ES-I3 (cell line): Measurements from ENCODE around the gene HNRNPLL.

Experiments used
- H3K36me3 ChIP-seq: 2 replicates; pipeline ENCODE4 v1.6.1; 2013; ENCODE audit warnings: mild to moderate bottlenecking, low read length, control low read depth, moderate library complexity; ENCODE audit not compliant: insufficient read depth
- H3K4me1 ChIP-seq: 2 replicates; pipeline ENCODE4 v1.6.1; 2013; ENCODE audit warnings: mild to moderate bottlenecking, control low read depth, low read length; ENCODE audit not compliant: insufficient read depth
- H3K9ac ChIP-seq: 2 replicates; pipeline ENCODE4 v1.6.1; 2013; ENCODE audit warnings: low read depth, mild to moderate bottlenecking, low read length, moderate library complexity
- H3K9me3 ChIP-seq: 2 replicates; pipeline ENCODE4 v1.6.1; 2013; ENCODE audit warnings: mild to moderate bottlenecking, low read length, moderate library complexity; ENCODE audit not compliant: control insufficient read depth, insufficient read depth

The HNRNPLL gene

DNA sequence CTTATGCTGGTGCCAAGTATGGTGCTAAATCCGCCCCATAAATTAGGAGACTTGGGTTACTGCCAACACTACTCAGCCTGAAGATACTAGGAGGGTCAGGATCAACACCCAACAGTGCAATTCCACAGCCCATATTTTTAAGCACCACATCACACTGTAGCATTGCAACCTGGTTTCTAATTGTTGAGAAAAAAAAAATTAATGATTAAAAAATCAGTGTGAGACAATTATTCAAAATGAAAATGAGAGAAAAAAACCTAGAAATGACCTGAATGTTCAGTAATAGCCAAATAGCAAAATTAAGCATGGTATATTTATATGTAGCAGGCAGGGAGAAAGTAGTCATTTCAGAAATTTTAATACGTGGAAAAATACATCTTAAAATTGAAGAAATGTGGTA is 29.2 kb upstream of the HNRNPLL start:
- Histone ChIP-seq H3K9me3 (no peaks in the 10 kb centered on the region), H3K9ac (no peak overlapping the region), H3K4me1 (no peaks in the 10 kb centered on the region), H3K36me3 (no peaks in the 10 kb centered on the region)

- peaks cover 5% of the 10 kb centered on the region; the same call in 1 of the 2 replicates for H3K4me1 ChIP-seq
- H3K9ac ChIP-seq = no peak overlapping the region
- no peaks in the 10 kb centered on the region for H3K9me3 ChIP-seq
- H3K36me3 ChIP-seq = no peaks in the 10 kb centered on the region
Measured at GRCh38 chr2:38629684-38630083, 27.0 kb upstream of the HNRNPLL start.

DNA sequence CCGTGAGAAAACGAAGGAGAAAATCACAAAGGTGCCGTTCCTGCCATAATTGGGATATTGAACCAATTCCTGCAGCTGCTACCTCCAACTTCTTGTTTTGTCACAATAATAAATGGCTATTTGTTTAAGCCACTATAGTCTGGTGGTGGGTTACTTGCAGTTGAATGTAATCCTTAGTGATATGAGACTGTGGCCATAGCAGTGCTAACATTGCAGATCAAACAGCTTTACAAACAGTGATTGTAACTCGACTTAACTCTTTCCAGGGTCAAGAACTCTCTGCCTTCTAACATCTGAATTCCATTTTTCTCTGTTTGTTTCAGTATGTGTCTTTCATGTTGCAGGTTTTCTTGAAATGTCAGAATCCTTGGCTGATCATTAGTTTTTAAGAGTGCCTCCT is 24.7 kb upstream of the HNRNPLL start:
- Histone ChIP-seq H3K36me3 (no peaks in the 10 kb centered on the region), H3K9ac (no peak overlapping the region), H3K9me3 (no peaks in the 10 kb centered on the region), H3K4me1 (peaks cover 6% of the 10 kb centered on the region; the same call in 1 of the 2 replicates)

- Histone ChIP-seq H3K9me3 (no peaks in the 10 kb centered on the region), H3K4me1 (peaks cover 6% of the 10 kb centered on the region; the same call in 1 of the 2 replicates), H3K9ac (no peak overlapping the region), H3K36me3 (no peaks in the 10 kb centered on the region)
Measured at GRCh38 chr2:38626326-38627035, 23.8 kb upstream of the HNRNPLL start.

GRCh38 chr2:38622210-38622609 is 19.5 kb upstream of the HNRNPLL start:
- Histone ChIP-seq H3K36me3 (no peaks in the 10 kb centered on the region), H3K4me1 (peaks cover 6% of the 10 kb centered on the region; the same call in 1 of the 2 replicates), H3K9me3 (no peaks in the 10 kb centered on the region), H3K9ac (no peak overlapping the region)

- peaks cover 6% of the 10 kb centered on the region; the same call in 1 of the 2 replicates for H3K4me1 ChIP-seq
- no peaks in the 10 kb centered on the region for H3K36me3 ChIP-seq
- no peak overlapping the region for H3K9ac ChIP-seq
- no peaks in the 10 kb centered on the region for H3K9me3 ChIP-seq
Measured at GRCh38 chr2:38621018-38621417, 18.3 kb upstream of the HNRNPLL start.

GRCh38 chr2:38620282-38620977 is 17.7 kb upstream of the HNRNPLL start:
- peaks cover 6% of the 10 kb centered on the region; the same call in 1 of the 2 replicates for H3K4me1 ChIP-seq
- no peaks in the 10 kb centered on the region for H3K9me3 ChIP-seq
- no peaks in the 10 kb centered on the region for H3K36me3 ChIP-seq
- no peak overlapping the region for H3K9ac ChIP-seq

- Histone ChIP-seq H3K9ac (no peak overlapping the region), H3K9me3 (no peaks in the 10 kb centered on the region), H3K4me1 (0 out of 2 replicates have a peak, but pooled peaks cover under 1% of the 10 kb centered on the region), H3K36me3 (no peaks in the 10 kb centered on the region)
Measured at GRCh38 chr2:38619458-38620164, 16.9 kb upstream of the HNRNPLL start.

- Histone ChIP-seq H3K9me3 (no peaks in the 10 kb centered on the region), H3K36me3 (no peaks in the 10 kb centered on the region), H3K9ac (no peak overlapping the region), H3K4me1 (peaks cover 5% of the 10 kb centered on the region; the same call in 1 of the 2 replicates)
Measured at GRCh38 chr2:38617301-38617700, 14.6 kb upstream of the HNRNPLL start.

GRCh38 chr2:38615237-38615636 is 12.5 kb upstream of the HNRNPLL start:
- Histone ChIP-seq H3K9me3 (no peaks in the 10 kb centered on the region), H3K9ac (no peak overlapping the region), H3K36me3 (no peaks in the 10 kb centered on the region), H3K4me1 (peaks cover 5% of the 10 kb centered on the region; the same call in 1 of the 2 replicates)

DNA sequence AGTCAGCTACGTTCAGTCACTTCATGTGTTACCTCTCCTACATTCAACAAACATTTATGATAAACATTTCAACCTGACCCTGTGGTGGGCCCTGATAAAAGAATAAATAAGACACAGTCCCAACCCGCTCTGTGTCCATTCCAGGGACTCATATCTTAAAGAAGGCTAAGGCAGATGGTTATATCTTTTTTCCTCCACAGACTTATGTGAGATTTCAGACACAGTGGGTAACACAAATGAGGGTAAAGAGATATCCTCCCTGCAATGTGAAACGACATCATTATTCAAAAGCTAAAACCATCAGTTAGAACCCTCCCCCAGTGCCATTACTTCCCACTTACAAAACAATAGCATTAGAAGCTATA is 11.1 kb upstream of the HNRNPLL start:
- H3K4me1 ChIP-seq = peaks cover 5% of the 10 kb centered on the region; the same call in 1 of the 2 replicates
- no peak overlapping the region for H3K9ac ChIP-seq
- no peaks in the 10 kb centered on the region for H3K36me3 ChIP-seq
- H3K9me3 ChIP-seq = no peaks in the 10 kb centered on the region

GRCh38 chr2:38613126-38613848 is 10.6 kb upstream of the HNRNPLL start:
- Histone ChIP-seq H3K4me1 (peaks cover 5% of the 10 kb centered on the region; the same call in 1 of the 2 replicates), H3K9me3 (no peaks in the 10 kb centered on the region), H3K9ac (no peak overlapping the region), H3K36me3 (no peaks in the 10 kb centered on the region)

- no peaks in the 10 kb centered on the region for H3K36me3 ChIP-seq
- no peaks in the 10 kb centered on the region for H3K9me3 ChIP-seq
- H3K9ac ChIP-seq = no peak overlapping the region
- H3K4me1 ChIP-seq = peaks cover 10% of the 10 kb centered on the region
Measured at GRCh38 chr2:38610851-38611801, 8.4 kb upstream of the HNRNPLL start.
